ENCODE results near the gene TEX22. TPM values are rescaled to one million over a fixed set of nuclear protein-coding genes. Genes with fewer than 3 reads are reported as not detected.

The TEX22 gene
- total RNA-seq, 1 donor, result 1.1 TPM

DNA sequence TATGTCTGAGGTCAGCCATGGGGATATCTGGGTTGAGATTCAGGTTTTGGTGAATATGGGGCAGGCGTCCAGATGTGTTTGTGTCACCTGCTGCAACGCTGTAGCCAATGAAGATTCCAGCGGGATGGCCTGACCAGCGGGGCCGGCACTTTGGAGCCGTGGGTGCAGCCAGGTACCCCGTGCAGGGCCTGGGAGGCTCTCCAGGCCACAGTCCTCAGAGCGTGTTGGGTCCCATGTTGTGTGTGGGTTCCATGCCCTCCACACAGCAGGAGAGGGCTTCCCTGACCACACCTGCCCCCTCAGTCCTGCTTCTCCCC, 2.8 kb upstream of the TEX22 start:
- DNase-seq (ENCODE audit: low read depth in 2 of 3, low spot score in 2 of 3), result no peak

GRCh38 chr14:105397350-105397931, 897 bp upstream of the TEX22 start:
- DNase-seq (ENCODE audit: low read depth in 2 of 3, low spot score in 2 of 3), result no peak

DNA sequence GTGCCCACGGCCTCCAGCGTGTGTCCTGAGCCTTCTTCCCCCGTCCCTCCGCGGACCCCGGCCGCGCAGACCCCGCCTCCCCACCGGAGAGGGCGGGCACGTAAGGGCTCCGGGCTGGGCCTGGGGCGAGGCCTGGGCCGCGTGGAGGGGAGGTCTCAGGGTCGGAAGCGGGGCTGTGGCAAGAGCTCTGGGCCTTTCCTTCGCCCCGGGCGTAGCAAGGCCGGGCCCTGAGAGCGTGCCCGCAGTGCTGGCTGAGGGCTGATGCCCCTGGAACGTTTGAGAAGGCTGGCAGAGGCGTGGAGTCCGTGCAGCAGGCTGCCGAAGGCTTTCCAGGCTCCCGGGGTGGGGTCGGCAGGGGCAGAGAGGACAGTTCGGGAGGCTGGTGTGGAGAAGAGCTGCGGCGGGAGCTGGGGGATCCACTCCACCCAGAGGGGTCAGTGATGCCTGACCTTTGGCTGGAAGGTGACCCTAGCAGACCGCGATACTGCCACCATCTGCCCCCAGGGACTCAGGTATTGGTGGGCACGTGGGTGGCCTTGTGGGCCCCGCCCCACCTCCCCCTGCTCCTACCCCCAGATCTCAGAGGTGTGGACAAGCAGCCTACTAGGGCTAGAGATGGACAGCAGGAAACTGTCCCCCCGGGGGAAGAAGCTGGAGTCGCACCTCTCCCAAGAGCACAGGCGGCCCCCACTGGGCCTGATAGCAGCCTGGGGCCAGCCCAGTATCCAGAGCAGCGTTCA, 558 bp downstream of the TEX22 start:
- DNase-seq (ENCODE audit: low read depth in 2 of 3, low spot score in 2 of 3), result peak in 2 of 3 donors; percentile 75 to 83

DNA sequence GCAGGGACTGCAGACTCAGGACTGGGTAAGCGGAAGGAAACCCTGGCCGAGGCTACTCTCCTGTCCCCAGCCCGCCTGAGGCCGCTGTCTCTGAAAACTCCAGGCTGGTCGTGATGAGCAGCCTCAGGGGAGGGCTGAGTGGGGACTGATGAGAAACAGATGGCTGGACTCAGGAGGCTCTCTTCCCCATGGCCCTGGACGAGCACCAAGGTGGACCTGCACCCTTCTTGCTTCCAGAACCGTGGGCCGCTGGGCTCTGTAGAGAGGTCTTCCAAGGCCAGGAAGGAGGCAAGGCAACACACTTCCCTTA, 1.1 kb downstream of the TEX22 start:
- no peak for DNase-seq (ENCODE audit: low read depth in 2 of 3, low spot score in 2 of 3)

DNA sequence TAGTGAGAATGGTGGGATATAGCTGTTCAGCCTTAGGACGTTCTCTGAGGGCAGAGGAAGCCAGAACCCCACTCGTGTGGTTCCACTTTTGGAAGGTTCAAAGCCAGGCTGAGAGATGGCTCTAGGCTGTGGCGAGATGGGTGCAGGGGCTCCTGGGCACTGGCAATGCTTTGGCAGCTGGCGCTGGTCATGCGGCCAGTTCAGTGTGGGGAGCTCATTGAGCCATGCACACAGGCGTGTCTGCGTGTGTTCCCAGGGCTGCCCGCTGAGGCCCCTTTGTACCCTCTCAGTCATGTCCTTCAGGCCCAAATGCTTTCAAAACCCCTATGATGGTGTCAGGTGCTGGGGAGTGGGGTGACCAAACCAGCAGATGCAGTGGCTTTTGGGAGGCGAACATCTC, 1.7 kb downstream of the TEX22 start:
- no peak for DNase-seq (ENCODE audit: low read depth in 2 of 3, low spot score in 2 of 3)

- DNase-seq (ENCODE audit: low read depth in 2 of 3, low spot score in 2 of 3), result no peak
Observed at GRCh38 chr14:105401699-105402098, 3.4 kb downstream of the TEX22 start.

GRCh38 chr14:105408592-105408991, 10.3 kb downstream of the TEX22 start:
- DNase-seq (ENCODE audit: low read depth in 2 of 3, low spot score in 2 of 3), result no peak

GRCh38 chr14:105409364-105409763, 11.0 kb downstream of the TEX22 start:
- DNase-seq (ENCODE audit: low read depth in 2 of 3, low spot score in 2 of 3), result no peak

DNA sequence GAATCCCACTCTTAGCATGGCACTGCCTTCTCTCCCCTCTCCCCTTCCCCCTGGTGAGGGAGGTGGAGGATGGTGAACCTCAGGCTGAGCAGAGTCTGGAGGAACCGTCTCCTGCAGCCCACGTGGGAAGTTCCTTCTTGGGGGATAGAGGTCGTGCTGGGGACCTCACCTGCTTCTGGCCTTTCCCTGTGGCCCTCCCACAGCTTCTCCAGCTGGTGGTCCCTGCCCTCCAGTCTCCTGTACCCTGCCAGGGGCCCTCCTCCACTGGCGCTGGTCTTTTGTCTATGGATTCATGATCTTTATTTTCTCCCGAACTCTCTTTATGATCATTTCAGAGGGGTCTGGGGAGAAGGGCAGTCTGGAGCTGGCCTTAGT, 12.3 kb downstream of the TEX22 start:
- DNase-seq (ENCODE audit: low read depth in 2 of 3, low spot score in 2 of 3), result no peak

DNA sequence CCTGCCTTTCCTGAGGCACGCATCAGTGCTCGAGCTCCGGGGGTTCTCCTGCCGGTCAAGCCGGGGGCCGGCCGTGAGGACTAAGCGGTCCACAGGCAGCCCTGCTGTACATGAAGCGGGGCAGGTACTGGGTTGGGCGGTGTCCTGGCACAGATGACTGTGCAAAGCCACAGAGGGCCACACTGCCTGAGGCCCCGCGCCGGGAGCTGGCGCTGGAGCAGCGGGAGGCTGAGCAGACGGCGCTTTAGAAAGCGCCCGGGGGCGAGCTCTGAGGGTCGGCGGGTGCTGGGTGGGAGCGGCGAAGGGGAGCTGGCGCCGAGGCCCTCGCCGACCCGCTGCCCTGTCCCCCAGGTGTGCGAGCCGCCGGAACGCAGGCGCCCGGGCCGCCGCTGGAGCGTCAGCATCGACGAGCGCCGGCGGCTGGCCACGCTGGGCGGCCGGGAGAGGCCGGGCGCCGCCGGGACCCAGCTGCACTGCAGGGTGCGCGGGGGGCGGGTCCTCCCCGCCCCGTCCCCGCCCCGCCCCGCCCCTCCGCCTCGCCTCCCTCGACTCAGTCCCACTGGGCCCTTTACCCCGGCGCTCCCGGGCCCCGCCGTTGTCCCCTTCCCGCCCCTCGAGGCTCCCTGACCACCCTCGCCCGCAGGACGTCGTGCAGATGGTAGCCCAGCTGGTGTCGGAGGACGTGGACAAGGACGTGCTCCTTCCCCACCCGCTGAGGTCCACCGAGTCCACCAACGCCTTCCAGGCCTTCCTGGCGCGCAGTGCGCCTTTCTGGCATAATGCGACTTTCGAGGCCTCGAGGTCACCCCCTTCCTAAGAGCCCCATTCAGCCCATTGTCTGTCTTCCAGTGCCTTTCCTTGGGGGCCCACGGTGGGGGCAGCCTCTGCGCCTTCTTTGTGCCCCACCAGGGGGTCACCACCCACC, 12.9 kb downstream of the TEX22 start:
- DNase-seq (ENCODE audit: low read depth in 2 of 3, low spot score in 2 of 3), result peak in 1 of 3 donors; percentile 32

DNA sequence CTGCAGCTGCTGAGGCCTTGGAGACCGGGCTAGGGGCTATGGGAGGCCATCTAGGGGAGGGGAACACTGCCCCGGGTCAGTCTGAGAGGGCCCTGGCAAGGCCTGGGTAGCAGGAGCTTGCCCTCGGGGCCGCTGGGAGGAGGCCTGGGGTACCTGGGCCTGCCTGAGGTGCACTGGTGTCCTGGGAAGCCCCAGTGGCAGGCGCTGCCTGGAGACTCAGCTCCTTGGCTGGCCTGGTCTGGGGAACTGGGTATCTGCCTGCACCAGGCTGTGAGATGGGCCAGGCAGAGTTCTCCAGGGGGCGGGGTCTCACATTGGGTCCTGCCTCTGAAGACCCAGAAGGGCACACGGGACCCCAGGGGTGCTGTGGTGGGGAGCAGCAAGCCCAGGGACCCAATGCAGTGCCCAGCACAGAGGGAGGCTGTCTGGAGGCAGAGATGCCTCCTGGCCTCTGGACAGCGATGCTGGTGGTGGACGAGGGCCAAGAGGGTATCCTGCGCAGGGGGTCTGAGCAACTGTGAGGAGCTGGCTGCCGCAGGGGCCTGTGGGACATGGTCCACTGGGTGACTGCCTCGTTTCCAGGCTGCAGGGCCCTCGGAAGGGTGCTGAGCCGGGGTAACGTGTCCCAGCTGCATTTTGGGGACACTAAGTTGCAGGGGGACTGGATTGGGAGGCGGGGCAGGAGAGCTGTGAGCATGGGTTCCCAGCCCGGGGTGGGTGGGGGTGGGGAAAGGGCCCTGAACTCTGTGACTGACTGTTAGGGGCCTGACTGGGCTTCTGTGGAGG, 13.8 kb downstream of the TEX22 start:
- no peak for DNase-seq (ENCODE audit: low read depth in 2 of 3, low spot score in 2 of 3)

DNA sequence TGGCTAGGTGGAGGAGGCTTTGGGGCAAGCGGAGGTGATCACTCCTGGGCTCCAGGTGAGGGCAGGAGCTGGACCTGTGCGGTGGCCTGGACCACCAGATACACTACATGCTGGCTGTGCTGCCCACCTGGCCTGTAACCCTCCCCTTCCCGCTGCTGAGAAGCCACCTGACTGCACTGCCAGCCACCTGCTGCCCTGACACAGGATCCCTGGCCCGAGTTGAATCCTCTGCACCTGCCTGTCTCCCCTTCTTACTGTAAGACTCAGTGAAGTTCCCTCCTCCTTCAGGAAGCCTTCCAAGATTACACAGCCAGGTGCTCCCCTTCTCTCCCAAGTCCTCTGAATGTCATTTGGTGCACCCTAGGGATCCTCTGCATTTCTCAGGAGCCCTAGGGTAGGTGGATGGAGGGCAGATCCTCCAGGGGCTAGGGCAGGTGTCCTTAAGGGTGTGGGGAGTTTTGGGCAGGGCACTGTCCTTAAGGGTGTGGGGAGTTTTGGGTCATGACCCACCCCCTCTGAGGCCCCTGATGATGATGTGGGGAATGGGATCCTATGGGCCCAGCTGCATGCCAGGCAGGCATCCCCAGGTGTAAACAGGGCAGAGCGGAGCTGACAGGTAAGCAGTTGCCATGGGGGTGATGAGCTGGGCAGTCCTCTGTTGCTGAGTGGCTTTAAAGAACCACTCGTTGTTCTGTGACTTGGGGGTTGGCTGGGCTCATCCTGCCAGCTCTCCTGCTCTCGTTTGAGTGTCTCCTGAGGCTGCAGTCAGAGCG, 14.6 kb downstream of the TEX22 start:
- no peak for DNase-seq (ENCODE audit: low read depth in 2 of 3, low spot score in 2 of 3)

DNA sequence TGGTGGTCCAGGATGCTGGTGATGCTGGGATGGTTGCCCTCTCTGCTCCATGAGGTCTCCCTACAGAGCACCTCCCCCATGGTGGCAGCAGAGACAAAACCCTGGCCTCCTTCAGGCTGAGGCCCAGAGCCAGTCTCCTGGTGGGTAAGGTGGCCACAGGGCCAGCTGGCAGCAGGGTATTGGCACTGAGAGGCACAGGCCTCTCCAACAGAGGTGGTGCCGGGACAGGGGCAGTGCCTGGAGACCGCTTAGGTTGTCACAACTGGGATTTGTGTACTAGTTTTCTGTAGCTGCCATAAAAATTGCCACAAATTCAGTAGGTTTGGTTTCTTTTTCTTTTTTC, 15.2 kb downstream of the TEX22 start:
- DNase-seq (ENCODE audit: low read depth in 2 of 3, low spot score in 2 of 3), result no peak

DNA sequence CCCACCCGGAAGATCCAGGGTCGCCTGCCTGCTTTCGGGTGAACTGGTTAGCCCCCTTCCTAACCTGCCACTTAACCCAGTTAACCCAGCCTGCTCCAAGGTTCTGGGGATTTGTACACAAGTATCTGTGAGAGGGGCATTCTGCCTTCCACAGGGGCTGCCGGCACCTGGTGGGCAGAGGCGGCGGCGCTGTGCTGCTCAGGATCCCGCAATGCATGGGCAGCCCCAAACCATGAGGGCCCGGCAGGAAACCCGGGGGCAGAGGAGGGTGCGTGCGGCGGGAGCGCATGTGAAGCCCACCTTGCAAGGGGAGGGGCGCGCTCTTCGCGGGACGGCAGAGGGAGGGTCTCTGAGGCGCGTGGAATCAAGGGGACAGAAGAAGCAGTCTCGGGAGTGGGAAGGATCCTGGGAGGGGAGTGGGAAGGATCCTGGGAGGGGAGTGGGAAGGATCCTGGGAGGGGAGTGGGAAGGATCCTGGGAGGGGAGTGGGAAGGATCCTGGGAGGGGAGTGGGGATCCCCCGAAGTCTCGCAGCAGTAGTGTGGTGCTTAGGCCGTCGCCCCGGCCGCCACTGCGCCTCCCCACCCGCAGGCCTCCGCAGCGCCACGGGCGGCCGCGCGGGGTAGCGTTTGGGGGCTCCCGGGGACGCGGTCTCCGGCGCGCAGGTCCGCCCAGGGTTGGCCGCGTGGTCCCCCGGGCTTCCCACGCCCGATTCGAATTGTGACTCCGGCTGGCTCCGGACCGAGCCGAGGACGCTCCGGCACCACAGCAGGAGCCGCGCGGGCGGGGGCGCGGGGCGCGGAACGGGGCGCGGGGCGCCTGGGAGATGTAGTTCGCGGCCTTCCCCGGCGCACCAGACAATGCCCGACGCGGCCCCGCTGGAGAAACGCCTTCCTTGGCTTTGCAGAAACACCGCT, 16.4 kb downstream of the TEX22 start:
- peak; percentile 40 to 78 (median 76) for DNase-seq (ENCODE audit: low read depth in 2 of 3, low spot score in 2 of 3)

DNA sequence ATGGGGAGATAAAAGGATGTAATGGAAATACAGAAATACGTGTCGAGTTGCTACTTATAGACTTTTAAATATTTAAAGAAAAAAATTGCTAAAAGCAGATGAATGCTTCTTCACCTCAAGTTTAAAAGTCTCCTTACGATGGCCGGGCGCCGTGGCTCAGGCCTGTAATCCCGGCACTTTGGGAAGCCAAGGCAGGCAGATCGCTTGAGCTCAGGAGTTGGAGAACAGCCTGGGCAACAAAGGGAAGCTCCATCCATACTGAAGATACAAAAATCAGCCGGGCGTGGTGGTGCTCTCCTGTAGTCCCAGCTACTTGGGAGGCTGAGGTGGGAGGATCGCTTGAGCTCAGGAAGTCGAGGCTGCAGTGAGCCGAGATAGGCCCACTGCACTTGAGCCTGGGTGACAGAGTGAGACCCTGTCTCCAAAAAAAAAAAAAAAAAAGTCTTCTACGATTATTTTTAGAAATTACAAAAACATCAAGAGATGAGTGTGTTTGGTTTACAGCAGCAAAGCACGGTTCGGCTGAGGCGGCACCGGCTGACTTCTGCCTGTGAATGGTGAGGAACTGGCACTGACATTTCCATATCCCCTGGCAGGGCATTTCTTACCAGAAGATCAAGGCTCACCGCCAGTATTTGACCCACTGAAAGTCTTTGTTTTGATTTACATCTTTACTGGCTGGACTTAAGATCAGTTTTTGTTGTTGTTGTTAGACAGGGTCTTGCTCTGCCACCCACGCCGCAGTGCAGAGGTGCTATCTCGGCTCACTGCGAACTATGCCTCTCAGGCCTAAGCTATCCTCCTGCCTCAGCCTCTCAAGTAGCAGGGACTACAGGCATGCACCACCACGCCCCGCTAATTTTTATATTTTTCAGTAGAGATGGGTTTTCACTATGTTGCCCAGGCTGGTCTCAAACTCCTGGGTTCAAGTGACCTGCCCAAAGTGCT, 17.4 kb downstream of the TEX22 start:
- no peak for DNase-seq (ENCODE audit: low read depth in 2 of 3, low spot score in 2 of 3)

GRCh38 chr14:105416671-105417070, 18.3 kb downstream of the TEX22 start:
- DNase-seq (ENCODE audit: low read depth in 2 of 3, low spot score in 2 of 3), result no peak

DNA sequence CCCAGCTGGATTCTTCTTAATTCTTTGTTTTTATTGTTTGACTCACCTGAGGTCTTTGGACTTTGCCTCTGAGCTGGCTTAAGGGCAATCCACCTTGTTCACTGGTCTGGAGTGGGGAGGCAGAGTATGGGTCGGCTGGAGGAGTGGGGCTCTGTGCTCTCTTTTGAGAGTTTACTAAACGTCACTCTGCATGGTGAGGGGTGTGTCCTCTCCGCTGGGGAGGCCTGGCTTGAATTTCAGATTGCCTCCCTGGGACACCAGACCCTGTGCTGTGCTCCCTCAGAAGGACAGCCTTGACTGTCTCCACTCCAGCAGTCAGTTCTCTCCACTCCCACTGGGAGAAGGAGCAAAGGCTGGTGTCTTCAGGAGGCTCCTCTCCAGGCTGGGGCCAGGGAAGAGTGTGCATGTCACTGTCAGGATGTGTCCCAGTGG, 19.4 kb downstream of the TEX22 start:
- DNase-seq (ENCODE audit: low read depth in 2 of 3, low spot score in 2 of 3), result no peak
